Non-pigmented ciliary epithelial cell (primary cell): ENCODE results near the gene PLCH1.

Source experiments
- DNase-seq: peaks from one replicate; pipeline ENCODE4 v3.0.0-alpha.2; 2010; ENCODE audit warnings: low read depth

PLCH1 gene

DNA sequence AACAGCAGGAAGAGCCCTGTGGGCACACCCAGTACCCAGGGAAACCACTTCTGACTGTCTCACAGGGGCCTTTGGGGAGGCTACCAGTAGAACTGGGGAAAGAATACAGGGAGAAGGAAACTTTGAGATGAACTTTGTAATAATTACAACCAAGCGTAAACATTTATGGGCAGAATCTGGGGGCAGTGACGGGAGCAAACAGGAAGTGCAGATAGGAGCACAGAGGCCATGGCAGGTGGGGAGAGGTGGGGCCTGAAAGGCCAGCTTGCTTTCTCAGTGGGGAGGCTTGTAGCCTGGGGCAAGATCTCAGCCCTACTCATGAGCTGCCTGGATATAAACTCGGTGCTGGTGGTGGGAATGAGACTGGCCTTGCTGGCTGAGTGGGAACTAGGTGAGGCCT, 209.8 kb downstream of the PLCH1 start:
- DNase-seq: no peak

DNA sequence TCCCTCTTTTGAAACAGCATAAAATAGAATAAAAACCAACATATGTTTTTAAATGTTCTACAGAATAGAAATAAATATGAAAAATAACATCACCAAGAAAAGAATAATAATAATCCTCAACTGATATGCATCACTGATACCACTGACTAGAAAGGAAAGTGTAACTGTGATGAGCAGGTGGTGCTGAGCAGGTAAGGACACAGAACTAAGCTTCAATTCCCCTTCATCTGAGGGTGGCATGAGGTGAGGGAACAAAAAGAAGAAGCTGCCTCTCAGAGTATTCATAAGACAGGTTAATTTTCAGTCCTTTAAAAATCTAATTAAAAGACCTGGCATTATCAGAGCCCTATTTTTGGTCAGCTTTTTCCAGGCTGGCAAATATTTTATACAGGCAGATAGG, 216.3 kb downstream of the PLCH1 start:
- DNase-seq: no peak

DNA sequence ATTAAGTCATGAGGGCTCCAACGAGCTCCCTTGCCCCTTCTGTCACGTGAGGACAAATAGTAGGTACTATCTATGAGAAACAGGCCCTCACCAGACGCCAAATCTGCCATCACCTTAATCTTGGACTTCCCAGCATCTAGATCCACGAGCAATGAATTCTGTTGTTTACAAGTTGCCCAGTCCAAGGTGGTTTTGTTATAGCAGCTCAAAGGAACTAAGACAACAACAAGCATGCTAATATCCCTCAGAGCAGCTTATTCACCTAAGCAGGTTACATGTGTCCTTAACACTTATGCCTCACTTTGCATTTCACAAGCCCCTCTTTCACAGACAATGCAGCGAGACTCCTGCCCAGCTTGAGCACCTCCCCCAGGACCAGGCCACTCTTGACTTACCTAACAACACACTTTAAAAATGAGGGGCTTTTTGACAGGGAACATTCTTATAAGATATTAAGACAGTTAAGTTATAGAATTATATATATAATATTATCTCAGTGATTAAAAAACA, 219.5 kb downstream of the PLCH1 start:
- no peak for DNase-seq

DNA sequence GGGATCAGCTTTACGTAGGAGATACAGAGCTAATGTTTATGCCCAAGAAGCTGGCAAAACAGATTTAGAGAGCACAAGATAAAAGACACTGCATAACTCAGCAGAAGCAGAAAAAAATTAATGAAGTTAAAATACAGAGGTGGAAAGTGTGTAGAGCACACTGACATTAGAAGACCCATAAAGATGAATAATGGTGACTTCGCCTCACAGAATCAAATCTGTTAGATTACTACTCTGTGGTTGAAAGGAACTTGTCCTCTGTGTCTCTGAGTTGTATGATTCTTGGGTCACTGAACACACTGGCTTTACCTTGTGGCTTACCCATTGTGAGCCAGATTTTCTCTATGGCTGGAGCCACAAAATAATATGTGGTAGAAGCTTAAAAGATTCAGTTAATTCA, 224.4 kb downstream of the PLCH1 start:
- no peak for DNase-seq

DNA sequence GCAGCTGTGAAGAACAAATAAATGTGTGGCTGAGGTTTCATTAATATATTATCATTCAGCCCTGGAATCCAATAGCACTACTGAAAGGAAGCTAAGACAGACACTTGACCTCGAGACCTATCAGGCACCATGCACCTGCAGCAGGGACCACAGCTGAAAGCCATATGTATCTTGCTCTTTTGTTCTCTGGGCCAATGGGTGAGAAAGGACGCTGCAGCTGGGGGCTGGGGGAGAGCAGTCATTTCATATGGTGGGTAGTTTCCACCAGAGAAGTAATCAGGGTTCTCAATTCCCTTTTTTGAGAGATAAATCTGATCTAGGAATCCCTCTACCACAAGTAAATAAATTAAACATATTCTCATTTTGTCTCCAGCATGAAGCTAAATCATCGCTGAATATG, 225.8 kb downstream of the PLCH1 start:
- no peak for DNase-seq

DNA sequence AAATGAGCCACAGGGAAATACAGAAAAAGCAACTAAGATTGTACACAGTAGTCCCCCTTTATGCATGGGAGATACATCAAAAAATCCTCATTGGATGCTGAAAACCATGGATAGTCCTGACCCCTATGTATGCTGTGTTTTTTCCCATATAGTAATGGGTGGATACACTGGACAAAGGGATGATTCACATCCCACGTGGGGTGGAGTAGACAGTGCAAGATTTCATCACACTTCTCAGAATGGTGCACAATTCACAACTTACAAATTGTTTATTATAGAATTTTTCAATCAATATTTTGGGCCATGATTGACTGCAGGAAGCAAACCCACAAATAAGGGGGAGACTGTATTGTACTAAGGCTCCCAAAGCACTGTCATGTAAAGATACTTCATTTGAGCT, 227.0 kb downstream of the PLCH1 start:
- no peak for DNase-seq

DNA sequence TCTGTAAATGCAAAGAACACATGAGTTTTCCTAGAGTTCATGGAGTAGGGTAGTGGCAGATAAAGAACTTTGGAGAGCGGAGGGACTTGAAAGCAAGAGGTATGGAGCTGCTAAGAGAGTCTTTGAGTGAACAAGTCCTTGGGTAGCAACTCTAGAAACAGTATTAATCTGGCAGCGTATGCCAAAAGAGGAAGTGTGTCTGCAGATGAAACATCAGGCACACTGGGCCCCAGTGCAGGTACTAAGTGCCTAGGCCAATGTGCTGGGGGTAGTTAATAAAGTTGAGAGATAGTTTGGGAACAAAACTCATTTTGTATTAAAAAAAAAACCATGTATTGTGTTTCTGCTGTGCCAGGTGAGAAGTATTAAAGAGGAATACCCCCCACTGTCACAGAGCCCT, 228.4 kb downstream of the PLCH1 start:
- no peak for DNase-seq

DNA sequence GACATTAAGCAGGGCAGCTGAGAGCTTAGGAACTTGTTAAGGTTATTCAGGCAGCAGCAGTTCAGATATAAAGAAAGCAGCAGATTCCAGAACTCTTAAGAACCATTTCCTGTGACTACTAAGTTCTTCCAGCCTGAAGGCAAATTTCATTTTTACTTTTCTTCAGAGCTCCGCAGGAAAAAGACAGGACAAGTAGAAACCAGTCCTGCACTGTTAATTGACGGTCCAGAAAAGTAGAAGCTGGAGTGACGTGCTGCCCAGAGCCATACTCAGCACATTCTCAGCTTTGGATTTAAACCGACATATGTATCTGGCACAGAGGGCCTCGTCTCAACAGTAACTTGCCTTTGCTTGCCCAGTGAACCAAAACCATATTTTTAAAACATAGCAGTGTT, 232.0 kb downstream of the PLCH1 start:
- no peak for DNase-seq

DNA sequence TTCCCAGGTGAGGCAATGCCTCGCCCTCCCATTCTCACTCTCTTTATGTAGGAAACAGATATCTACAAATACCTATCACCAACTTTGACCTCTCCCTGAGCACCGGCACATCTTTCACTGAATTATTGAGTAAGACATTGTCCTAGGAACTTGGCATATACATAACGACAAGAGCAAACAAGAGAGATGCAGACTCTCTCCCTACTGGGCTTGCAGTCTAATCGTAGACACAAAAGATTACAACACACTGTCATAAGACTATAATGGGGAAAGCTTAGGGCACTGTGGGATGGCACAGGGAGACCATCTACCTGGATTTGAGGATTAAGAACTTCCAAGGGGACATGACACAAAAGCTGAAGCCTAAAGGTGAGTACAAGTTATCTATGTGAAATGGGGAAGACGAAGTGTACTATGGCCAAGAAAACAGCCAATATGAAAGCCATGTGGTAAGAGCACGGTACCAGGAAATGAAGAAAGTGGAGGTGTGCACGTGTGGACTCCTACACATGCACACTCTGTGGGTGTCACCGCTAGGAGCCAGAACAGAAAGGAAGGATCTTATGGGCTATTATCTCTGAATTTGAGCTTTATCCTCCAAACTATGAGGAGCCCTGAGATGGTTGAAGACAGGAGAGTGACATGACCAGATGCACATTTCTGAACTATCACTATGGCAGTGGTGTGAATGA, 232.6 kb downstream of the PLCH1 start:
- no peak for DNase-seq

DNA sequence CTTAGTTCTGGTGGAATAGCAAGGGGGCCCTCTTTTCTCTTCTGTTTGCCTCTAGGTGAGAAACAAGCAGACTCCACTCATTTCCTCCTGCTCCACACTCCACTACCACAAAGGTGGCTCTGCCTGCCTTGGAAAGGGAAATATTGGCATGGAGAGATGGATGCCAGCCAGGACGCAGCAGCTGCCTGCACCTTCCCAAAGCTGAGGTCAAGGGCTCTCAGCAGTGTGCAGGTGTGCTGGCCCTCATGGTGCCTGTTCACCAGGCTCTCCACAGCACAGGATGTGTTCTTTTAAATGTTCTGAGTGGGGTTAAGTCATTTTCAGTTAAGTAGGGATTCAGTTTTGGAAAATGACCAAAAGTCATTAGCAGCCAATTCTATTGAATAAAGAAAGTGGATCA, 240.2 kb downstream of the PLCH1 start:
- DNase-seq: no peak

DNA sequence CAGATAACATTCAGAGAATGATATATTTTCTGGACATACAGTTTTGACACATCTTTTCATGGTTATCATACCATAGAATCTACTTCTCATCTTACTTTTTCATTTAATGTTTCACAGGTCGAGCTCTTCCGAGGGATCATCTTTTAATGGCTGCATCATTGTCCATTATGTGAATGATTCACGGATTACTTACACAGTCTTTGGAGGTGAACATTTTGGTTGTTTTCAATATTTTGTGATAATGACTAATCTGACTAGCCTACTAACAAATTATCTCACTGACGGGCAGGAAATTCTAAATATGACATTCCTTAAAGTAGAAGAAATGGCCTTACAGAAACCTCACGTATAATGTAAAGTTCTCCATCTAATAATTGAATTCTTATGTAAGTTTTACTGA, 242.2 kb downstream of the PLCH1 start:
- DNase-seq: no peak

DNA sequence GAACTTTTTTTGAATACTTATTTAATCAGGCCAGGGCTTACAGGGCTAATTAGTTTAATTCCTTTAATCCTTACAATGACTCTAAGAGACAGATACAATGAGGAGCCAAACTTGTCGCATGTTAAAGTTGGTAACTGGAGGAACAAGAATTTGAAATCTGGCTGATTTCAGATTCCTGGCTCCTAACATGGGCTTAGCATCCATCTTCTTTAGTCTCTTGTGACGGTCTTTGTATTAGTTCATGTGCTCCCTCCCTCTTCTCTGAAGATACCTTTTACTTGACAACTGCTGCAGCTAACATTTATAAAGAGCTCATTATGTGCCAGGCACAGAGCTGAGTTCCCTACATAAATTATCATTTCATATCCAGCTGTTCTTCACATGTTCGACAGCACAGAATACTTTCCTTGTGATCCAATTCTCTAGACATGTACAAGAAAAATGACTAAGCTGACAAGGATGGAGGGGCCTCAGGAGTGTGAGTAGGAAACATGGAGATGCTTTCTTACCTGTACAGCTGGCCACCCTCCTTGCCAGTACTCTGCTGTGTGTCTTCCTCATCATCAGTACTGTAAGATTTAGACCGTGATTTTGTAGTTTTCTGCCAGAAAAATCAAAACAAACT, 244.6 kb downstream of the PLCH1 start:
- no peak for DNase-seq

DNA sequence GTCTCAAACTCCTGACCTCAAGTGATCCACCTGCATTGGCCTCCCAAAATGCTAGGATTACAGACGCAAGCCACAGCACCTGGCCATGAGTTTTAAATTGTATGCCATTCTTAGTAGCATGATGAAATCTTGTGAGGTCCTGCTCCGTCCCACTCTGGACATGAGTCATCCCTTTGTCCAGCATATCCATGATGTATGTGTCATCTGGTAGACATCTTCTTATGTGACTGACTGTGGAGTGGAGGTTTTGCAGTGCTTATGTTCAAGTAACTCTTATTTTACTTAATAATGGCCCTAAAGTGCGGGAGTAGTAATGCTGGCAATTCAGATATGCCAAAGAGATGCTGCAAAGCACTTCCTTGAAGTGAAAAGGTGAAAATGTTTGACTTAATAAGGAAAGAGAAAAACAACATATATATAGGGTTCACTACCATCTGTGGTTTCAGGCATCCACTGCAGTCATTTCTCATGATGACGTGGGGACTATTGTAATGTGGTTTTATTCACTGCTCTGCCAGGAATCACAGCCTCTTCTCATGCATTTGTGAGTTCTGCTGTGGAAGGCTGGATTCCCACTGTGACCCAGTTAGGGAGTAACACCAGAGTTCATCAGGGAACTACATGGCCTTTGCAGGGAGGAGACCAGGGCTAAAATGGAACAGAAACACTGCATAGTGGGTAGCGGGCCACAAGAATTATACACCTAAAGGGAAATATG, 246.8 kb downstream of the PLCH1 start:
- peak; percentile 85 for DNase-seq

DNA sequence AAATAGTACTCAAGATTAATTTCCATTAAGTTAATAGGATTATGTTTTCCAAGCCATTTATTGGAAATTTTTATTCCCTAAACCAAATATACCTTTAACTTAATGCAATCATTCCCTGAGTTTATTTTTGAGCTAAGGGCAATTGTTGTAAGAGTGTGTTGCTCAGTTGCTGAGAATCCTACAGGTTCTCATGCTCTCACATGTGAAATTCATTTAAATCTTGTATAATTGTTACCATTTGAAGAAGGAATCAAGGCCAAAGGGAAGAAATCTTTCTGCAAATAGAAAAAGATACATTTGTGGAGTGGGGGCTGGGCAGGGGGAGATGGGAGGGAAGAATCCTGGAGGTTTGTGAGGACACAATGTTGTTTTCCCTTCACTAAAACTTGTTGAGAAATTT, 248.7 kb downstream of the PLCH1 start:
- DNase-seq: no peak

DNA sequence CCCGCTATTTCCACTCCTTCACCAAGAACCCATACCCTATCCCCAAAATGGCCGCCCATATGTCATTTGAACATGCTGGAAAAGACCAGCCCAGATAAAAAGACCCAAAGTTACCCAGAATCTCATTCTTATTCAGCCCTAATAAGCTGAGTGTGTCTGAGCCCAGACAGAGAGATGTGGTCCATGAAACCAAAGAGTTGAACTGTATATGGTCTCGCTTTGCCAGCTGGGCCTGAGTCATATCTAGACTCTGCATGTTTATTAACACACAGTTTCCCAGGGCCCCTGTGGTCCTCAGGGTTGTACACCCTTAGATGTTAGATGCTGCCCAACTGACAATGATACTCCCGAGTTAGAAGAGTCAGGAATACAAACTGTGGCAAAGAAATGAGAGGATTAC, 249.5 kb downstream of the PLCH1 start:
- no peak for DNase-seq

DNA sequence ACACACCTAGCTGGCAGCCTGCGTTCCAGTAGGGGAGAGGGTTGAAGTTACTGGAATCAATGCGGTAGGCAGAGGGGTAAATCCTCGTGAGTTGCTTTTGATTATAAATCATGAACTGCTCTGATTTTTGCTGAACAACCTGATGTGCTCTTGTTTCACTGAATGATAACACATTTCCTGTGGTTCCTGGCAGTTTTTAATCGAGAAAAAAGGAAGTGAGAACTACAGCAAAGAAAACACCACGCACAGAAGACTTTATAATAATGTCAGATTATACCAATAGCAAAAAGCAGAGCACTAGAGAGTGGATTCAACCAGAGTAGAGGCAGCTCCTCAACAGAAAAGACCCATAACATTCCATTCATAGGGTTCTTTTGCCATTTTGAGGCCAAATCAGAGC, 250.5 kb downstream of the PLCH1 start:
- no peak for DNase-seq

DNA sequence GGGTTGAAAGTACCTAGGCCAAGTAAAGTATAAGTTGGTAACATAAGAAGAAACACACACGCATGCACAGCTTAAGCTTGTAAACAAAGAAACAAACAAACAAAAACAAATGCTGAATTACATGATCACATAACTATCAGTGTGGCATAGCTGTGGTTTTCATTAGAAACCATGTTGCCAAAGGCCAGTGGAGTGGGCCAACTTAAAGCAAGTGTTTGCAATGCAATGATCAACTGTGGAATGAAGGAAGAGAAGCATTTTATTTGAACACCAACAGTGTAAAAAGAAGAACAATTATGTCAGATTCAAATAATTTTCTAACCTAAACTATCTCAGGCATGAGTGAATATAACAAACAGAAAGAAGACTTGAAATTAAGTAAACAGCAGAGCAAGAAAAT, 252.0 kb downstream of the PLCH1 start:
- no peak for DNase-seq

DNA sequence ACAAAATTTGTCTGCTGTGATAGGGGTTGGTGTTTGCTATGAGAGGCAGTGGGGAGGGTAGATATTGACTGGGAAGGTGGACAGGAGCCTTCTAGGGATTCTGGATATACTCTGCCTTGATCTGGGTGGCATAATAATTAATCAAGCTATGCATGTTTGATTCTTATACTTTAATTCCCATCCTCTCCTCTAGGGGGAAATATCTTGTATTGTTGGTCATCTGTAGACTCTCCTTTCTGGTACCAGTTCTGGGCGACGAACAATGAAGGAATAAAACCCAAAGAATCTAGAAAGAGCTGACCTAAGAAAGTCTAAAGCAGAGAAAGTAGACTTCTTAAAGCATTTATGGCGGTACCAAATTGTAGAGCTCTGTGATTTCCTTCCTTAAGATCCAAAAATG, 253.2 kb downstream of the PLCH1 start:
- DNase-seq: no peak

DNA sequence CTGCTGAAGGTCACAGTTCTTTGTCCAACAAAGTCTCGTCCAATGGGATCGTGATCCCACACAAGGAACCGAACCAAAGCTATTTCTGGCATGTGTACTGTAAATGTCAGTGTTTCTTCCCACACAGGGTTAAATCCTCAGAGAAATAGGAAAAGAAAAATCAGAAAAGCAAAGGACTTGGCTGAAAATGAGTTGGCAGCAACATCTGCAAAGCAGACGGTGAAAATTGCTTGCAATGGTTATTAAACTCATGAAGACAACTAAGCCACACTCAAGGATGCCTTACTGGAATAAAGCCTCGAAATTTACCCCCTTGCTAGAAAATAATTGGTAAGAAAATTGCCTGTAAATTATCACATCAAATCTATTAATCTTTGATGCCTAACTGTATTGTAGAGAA, 256.2 kb downstream of the PLCH1 start:
- DNase-seq: no peak

DNA sequence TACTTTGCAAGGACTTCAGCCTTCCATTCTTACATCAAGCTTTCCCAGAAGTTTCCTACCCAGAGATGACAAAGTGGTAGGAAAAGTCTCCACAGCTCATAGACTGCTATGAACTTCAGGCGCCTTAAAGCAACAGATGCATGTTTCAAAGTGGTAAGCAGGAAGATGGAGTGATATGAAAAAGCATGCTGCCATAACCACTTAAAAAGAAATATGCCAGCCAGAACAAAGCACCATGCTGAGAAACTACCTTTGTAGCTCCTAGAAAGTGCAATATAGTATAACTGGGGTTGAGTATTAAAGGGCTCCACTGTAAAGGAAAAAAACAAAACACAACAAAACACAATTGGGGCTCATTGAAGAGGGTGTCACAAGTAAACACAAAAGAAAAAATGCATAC, 259.0 kb downstream of the PLCH1 start:
- DNase-seq: no peak

DNA sequence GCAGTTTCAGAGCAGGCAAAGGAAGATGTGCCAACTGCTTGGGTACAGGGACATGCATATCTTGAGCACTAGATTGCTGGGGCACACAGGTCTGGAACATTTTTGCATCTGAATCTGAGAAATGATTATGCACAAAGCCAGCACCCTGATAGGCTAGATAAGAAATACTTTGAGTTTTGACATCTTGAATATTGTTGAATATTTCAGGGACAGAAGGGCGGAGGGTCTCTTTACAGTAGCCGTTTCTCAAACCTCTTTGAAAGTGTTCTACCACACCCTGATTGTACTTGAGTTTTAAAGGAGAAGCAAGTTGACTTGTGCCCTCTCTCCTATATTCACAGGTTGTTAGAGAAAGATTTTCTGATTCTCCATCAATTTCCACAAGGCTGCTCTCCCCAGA, 263.3 kb downstream of the PLCH1 start:
- DNase-seq: no peak

DNA sequence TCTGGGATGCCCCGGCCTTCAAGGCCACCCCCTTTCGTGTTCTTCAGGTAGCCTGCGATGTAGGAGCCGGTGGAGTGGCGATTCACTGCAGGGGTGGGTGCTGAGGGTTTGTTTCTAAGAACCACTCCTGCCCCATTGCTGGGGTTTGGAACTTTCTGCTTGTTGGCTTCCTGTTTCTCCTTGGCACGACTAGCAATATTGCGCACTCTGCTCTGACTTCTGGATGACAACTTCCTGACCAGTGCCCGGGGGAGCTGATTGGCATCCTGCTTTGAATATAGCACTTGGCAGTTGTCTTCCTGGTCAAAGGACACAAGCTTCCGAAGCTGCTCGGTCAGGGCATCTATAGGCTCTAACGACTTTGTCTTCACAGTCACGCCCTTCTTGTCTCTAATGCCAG, 263.8 kb downstream of the PLCH1 start:
- no peak for DNase-seq

DNA sequence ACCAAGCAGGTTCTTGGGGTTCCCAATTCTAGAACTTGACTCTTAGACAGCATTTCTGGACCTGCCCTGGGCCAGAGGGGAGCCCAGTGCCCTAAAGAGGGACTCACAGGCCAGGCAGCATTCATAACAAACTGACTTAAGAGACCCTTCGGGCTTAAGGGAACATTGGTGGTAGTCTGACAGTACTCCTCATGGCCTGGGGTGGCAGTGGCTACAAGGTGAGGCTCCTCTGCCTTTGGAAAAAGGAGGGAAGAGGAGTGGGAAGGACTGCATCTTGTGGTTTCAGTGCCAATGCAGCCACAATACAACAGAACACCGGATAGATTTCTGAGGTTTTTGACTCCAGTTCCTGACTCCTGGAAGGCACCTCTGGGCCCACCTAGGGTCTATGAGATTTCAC, 279.2 kb downstream of the PLCH1 start:
- no peak for DNase-seq

DNA sequence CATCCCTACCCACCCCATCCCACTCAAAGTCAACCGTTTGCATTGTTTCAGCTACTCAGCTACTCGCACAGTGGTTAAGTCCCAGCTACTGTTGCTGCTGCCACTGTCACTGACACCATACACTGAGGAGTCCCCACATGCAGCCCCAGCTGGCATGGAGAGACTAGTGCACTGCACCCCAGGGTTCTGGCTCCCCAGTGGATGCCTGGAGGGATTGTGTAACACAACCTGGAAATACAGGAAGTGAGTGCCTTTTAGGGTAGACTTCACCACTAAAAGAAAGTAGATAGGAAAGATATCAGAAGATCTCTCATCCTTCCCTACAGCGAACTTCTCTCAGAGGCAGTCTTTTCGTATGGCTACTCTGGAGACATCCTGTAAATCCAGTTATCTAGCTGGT, 282.2 kb downstream of the PLCH1 start:
- no peak for DNase-seq
